ENCODE measurements around the gene CDH2.

The CDH2 gene

DNA sequence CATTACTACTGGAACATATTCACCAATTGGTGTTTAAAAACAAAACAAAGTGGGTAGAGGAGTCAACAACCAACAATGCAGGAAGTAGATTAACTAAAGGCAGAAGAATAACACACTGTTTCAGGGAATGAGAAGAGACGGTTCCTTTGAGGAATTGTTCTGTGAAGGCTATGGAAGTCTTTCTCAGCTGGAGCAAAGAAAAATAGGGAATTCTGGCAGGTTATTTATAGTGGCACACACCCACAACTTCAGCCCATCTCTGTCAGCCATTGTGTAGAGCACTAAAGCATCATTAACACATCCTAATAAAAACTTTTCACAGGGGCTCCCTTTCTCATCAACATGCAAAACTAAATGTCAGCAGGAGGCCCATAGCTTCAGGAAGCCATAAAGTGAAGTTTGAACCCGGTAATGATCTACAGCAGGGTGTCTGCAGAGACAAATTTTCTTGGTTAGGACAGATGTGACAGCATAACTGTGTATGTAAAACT lies 113.6 kb downstream of the CDH2 start:
- Histone ChIP-seq H3K4me1 (ENCODE audit: control insufficient read depth in 1 of 2, insufficient read depth in 2 of 2, low read length in 2 of 2) (no peaks in the 10 kb centered on the region), H3K4me3 (ENCODE audit: low read depth in 1 of 2, low read length in 2 of 2) (no peak overlapping the region), H3K9me3 (ENCODE audit: control insufficient read depth in 1 of 2, low read length in 2 of 2) (no peaks in the 10 kb centered on the region), H3K36me3 (ENCODE audit: control insufficient read depth in 1 of 2, insufficient read depth in 2 of 2, low read length in 2 of 2) (no peaks in the 10 kb centered on the region), H3K27me3 (ENCODE audit: low read depth, low read length) (no peaks in the 10 kb centered on the region), H3K27ac (ENCODE audit: low read length) (no peak overlapping the region)

DNA sequence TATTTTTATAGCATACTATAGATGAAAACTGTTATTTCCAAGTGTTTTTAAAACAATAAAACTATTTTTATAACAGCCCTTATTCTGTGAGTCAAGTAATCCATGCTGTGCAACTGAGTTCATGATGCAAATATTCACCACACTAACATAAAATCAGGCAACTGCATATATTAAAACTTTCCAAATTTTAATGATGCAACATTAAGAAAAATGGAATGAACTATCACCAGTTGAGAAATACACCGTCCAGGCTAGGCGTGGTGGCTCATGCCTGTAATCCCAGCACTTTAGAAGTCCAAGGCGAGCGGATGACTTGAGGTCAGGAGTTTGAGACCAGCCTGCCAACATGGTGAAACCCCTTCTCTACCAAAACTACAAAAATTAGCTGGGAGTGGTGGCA lies 114.5 kb downstream of the CDH2 start:
- no peaks in the 10 kb centered on the region for H3K9me3 ChIP-seq (ENCODE audit: control insufficient read depth in 1 of 2, low read length in 2 of 2)
- H3K4me1 ChIP-seq (ENCODE audit: control insufficient read depth in 1 of 2, insufficient read depth in 2 of 2, low read length in 2 of 2) = no peaks in the 10 kb centered on the region
- no peak overlapping the region for H3K4me3 ChIP-seq (ENCODE audit: low read depth in 1 of 2, low read length in 2 of 2)
- no peak overlapping the region for H3K27ac ChIP-seq (ENCODE audit: low read length)
- no peaks in the 10 kb centered on the region for H3K36me3 ChIP-seq (ENCODE audit: control insufficient read depth in 1 of 2, insufficient read depth in 2 of 2, low read length in 2 of 2)
- H3K27me3 ChIP-seq (ENCODE audit: low read depth, low read length) = no peaks in the 10 kb centered on the region

DNA sequence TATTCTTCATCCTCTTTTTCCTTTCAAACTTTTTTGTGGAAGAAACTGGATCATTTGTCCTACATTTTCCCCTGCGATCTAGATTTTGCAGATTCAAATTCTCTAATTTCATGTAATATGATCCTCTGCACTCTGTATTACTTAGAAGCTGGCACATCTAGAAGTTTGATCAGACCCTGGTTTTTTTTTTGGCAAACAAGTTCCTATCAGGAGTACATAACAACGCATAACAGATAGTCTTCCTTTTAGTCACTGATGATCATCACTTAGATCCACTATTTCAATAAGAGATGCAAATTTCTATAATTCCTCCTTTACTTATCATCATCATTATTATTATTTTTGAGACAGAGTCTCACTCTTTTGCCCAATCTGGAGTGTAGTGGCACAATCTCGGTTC lies 117.1 kb downstream of the CDH2 start:
- no peaks in the 10 kb centered on the region for H3K9me3 ChIP-seq (ENCODE audit: control insufficient read depth in 1 of 2, low read length in 2 of 2)
- H3K27me3 ChIP-seq (ENCODE audit: low read depth, low read length) = no peaks in the 10 kb centered on the region
- H3K36me3 ChIP-seq (ENCODE audit: control insufficient read depth in 1 of 2, insufficient read depth in 2 of 2, low read length in 2 of 2) = no peaks in the 10 kb centered on the region
- H3K27ac ChIP-seq (ENCODE audit: low read length) = no peak overlapping the region
- no peak overlapping the region for H3K4me3 ChIP-seq (ENCODE audit: low read depth in 1 of 2, low read length in 2 of 2)
- no peaks in the 10 kb centered on the region for H3K4me1 ChIP-seq (ENCODE audit: control insufficient read depth in 1 of 2, insufficient read depth in 2 of 2, low read length in 2 of 2)

DNA sequence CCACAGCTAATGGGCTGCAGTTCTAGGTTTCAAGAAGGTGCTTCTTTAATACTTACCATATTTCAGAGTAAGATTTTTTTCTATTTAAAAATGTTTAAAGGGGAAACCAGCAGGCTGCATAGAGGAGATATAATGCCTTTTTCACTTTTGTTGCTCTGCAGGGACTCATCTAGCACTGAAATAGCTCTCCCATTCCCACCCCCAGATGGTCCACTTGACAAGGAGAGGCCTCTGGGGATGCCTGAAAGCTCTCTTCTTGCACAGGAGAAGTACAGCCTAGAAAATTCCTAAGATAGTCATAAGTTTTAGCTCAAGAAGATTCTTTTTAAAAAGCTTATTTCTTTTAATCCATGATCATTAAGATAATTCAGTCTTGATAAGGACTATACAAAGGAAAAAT lies 126.4 kb downstream of the CDH2 start:
- Histone ChIP-seq H3K36me3 (ENCODE audit: control insufficient read depth in 1 of 2, insufficient read depth in 2 of 2, low read length in 2 of 2) (no peaks in the 10 kb centered on the region), H3K27ac (ENCODE audit: low read length) (no peak overlapping the region), H3K4me3 (ENCODE audit: low read depth in 1 of 2, low read length in 2 of 2) (no peak overlapping the region), H3K9me3 (ENCODE audit: control insufficient read depth in 1 of 2, low read length in 2 of 2) (no peaks in the 10 kb centered on the region), H3K27me3 (ENCODE audit: low read depth, low read length) (no peaks in the 10 kb centered on the region), H3K4me1 (ENCODE audit: control insufficient read depth in 1 of 2, insufficient read depth in 2 of 2, low read length in 2 of 2) (no peaks in the 10 kb centered on the region)

DNA sequence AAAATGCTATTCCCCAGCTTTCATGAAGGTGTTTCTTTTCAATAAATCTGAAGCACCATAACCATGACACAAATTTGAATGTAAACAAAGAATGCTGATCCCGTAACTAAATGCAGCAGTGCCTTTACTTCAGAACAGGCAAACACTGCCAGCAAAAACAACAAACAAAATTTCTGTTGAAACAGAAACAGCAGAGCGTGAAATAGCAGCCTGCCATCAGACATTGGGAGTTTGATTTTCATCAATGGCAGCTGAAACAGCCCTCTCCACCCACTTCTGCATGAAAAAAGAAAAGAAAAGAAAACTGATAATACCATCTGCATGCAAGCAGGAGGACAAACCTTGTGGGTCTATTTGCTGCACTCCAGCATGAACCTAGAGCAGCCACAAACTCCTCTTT lies 128.3 kb downstream of the CDH2 start:
- H3K36me3 ChIP-seq (ENCODE audit: control insufficient read depth in 1 of 2, insufficient read depth in 2 of 2, low read length in 2 of 2) = no peaks in the 10 kb centered on the region
- no peaks in the 10 kb centered on the region for H3K27me3 ChIP-seq (ENCODE audit: low read depth, low read length)
- H3K4me1 ChIP-seq (ENCODE audit: control insufficient read depth in 1 of 2, insufficient read depth in 2 of 2, low read length in 2 of 2) = no peaks in the 10 kb centered on the region
- no peak overlapping the region for H3K4me3 ChIP-seq (ENCODE audit: low read depth in 1 of 2, low read length in 2 of 2)
- no peaks in the 10 kb centered on the region for H3K9me3 ChIP-seq (ENCODE audit: control insufficient read depth in 1 of 2, low read length in 2 of 2)
- no peak overlapping the region for H3K27ac ChIP-seq (ENCODE audit: low read length)

DNA sequence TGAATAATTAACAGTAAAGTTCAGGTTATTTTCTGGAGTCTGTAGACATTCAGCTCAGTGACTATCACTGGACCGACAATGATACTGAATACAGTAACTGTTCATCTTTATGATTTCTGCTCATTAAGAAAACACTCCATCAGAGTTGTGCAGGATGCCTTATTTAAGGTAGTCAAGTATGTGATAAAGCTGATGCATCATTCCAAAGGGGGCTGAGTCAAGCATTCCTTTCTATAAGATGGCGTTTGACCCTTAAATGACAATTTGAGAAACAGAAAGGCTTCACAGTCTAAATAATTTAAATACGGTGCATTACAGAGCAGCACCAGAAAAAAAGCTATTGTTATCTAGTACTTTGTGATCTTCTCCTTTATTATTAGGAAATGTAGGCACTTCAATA lies 131.1 kb downstream of the CDH2 start:
- H3K4me3 ChIP-seq (ENCODE audit: low read depth in 1 of 2, low read length in 2 of 2) = no peak overlapping the region
- no peaks in the 10 kb centered on the region for H3K27me3 ChIP-seq (ENCODE audit: low read depth, low read length)
- no peak overlapping the region for H3K27ac ChIP-seq (ENCODE audit: low read length)
- no peaks in the 10 kb centered on the region for H3K4me1 ChIP-seq (ENCODE audit: control insufficient read depth in 1 of 2, insufficient read depth in 2 of 2, low read length in 2 of 2)
- no peaks in the 10 kb centered on the region for H3K9me3 ChIP-seq (ENCODE audit: control insufficient read depth in 1 of 2, low read length in 2 of 2)
- H3K36me3 ChIP-seq (ENCODE audit: control insufficient read depth in 1 of 2, insufficient read depth in 2 of 2, low read length in 2 of 2) = no peaks in the 10 kb centered on the region

DNA sequence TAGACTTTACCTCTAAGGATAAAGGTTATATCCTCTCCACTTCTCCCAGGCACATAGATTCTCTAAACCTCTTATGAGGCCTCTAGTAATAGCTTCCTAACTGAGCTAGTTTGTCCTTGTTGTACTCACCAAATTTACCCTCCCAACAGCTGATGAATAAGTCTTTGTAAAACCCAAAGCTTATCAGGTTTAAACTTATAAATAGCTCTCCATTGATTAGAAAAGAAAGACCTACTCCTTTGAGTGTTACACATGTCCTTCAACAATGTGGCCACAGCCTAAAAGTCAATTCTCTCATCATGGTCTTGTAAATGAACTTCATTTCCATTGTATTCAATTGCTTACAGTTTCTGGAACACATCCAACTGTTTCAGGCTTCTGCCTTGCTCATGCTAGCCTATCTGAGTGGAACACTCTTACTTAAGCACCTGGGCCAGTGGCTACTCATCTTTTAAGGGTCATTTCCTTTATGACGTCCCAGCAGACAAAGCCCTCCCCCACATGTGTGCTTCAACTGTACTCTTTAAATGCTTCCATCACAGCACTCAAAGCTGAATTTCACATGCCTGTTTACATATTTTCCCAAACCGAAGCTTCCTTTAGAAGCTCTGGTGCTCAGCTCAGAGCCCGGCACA lies 131.6 kb downstream of the CDH2 start:
- Histone ChIP-seq H3K36me3 (ENCODE audit: control insufficient read depth in 1 of 2, insufficient read depth in 2 of 2, low read length in 2 of 2) (no peaks in the 10 kb centered on the region), H3K4me1 (ENCODE audit: control insufficient read depth in 1 of 2, insufficient read depth in 2 of 2, low read length in 2 of 2) (no peaks in the 10 kb centered on the region), H3K4me3 (ENCODE audit: low read depth in 1 of 2, low read length in 2 of 2) (no peak overlapping the region), H3K27ac (ENCODE audit: low read length) (no peak overlapping the region), H3K27me3 (ENCODE audit: low read depth, low read length) (no peaks in the 10 kb centered on the region), H3K9me3 (ENCODE audit: control insufficient read depth in 1 of 2, low read length in 2 of 2) (no peaks in the 10 kb centered on the region)

DNA sequence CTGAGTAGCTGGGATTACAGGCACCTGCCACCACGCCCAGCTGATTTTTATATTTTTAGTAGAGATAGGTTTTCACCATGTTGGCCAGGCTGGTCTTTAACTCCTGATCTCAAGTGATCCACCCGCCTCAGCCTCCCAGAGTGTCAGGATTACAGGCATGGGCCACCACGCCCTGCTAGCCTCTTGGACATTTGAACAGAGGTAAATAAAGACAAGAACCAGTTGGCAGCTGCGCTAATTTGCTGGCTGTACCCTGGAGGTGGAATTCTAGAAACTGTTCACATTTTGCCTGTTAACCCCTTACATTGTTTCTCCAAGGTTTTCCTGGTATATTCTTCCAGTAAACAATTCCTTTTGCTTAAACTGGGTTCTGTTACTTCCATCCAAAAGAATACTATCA lies 132.9 kb downstream of the CDH2 start:
- Histone ChIP-seq H3K4me1 (ENCODE audit: control insufficient read depth in 1 of 2, insufficient read depth in 2 of 2, low read length in 2 of 2) (no peaks in the 10 kb centered on the region), H3K36me3 (ENCODE audit: control insufficient read depth in 1 of 2, insufficient read depth in 2 of 2, low read length in 2 of 2) (no peaks in the 10 kb centered on the region), H3K27me3 (ENCODE audit: low read depth, low read length) (no peaks in the 10 kb centered on the region), H3K27ac (ENCODE audit: low read length) (no peak overlapping the region), H3K9me3 (ENCODE audit: control insufficient read depth in 1 of 2, low read length in 2 of 2) (no peaks in the 10 kb centered on the region), H3K4me3 (ENCODE audit: low read depth in 1 of 2, low read length in 2 of 2) (no peak overlapping the region)

DNA sequence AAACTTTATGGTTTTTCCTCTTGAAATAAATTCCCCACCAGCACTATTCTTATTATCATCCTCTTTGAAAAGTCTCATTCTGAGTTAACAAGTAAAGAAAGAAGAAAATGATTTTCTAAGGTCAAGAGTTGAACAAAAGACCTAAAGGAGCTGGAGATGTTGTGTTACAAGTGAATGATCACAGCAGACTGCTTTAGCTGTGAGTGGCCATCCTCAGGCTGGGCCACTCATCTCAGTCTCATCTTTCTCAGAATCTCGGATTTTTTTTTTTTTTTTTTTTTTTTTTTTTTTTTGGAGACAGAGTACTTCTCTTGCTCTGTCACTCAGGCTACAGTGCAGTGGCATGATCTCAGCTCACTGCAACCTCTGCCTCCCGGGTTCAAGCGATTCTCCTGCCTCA lies 133.3 kb downstream of the CDH2 start:
- no peaks in the 10 kb centered on the region for H3K4me1 ChIP-seq (ENCODE audit: control insufficient read depth in 1 of 2, insufficient read depth in 2 of 2, low read length in 2 of 2)
- H3K27ac ChIP-seq (ENCODE audit: low read length) = no peak overlapping the region
- no peak overlapping the region for H3K4me3 ChIP-seq (ENCODE audit: low read depth in 1 of 2, low read length in 2 of 2)
- no peaks in the 10 kb centered on the region for H3K36me3 ChIP-seq (ENCODE audit: control insufficient read depth in 1 of 2, insufficient read depth in 2 of 2, low read length in 2 of 2)
- no peaks in the 10 kb centered on the region for H3K27me3 ChIP-seq (ENCODE audit: low read depth, low read length)
- H3K9me3 ChIP-seq (ENCODE audit: control insufficient read depth in 1 of 2, low read length in 2 of 2) = no peaks in the 10 kb centered on the region

DNA sequence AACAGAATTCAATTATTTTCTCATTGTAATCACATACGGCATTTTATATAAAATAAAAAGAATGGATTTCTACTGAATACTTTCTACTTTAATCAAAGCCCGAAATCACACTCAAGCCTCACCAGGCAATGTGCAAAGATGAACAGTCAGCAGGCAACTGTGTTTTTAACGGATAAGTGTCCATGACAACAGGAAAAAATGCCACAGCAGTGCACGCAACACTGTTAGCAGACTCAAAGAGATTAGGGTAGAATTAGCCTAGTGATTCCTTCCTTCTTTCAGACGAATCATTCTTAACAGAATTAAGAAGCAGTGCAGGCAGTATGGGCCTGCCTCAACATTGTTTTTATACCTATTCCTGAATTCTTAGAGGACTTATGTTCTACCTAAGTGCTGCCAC lies 135.6 kb downstream of the CDH2 start:
- no peaks in the 10 kb centered on the region for H3K4me1 ChIP-seq (ENCODE audit: control insufficient read depth in 1 of 2, insufficient read depth in 2 of 2, low read length in 2 of 2)
- H3K4me3 ChIP-seq (ENCODE audit: low read depth in 1 of 2, low read length in 2 of 2) = no peak overlapping the region
- H3K27ac ChIP-seq (ENCODE audit: low read length) = no peak overlapping the region
- H3K27me3 ChIP-seq (ENCODE audit: low read depth, low read length) = no peaks in the 10 kb centered on the region
- no peaks in the 10 kb centered on the region for H3K9me3 ChIP-seq (ENCODE audit: control insufficient read depth in 1 of 2, low read length in 2 of 2)
- no peaks in the 10 kb centered on the region for H3K36me3 ChIP-seq (ENCODE audit: control insufficient read depth in 1 of 2, insufficient read depth in 2 of 2, low read length in 2 of 2)

DNA sequence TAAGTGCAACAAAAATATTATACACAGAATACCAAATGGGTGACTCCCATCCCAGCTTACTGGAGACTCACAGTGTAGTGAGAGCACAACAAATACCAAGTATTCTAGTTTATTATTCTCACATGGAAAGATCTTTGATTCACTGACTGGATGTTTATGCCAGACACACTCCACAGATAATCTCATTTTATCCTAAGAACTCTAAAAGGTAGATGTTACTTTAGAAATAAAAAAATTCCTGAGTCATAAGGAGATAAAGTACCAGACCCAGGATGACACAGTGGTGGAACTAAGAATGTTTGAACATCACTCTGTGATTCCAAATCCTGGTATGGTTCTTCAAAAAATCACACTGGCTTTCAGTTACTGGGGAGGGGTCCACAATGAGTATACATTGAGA lies 136.2 kb downstream of the CDH2 start:
- no peaks in the 10 kb centered on the region for H3K27me3 ChIP-seq (ENCODE audit: low read depth, low read length)
- H3K4me1 ChIP-seq (ENCODE audit: control insufficient read depth in 1 of 2, insufficient read depth in 2 of 2, low read length in 2 of 2) = no peaks in the 10 kb centered on the region
- no peak overlapping the region for H3K4me3 ChIP-seq (ENCODE audit: low read depth in 1 of 2, low read length in 2 of 2)
- H3K36me3 ChIP-seq (ENCODE audit: control insufficient read depth in 1 of 2, insufficient read depth in 2 of 2, low read length in 2 of 2) = no peaks in the 10 kb centered on the region
- H3K9me3 ChIP-seq (ENCODE audit: control insufficient read depth in 1 of 2, low read length in 2 of 2) = no peaks in the 10 kb centered on the region
- no peak overlapping the region for H3K27ac ChIP-seq (ENCODE audit: low read length)

DNA sequence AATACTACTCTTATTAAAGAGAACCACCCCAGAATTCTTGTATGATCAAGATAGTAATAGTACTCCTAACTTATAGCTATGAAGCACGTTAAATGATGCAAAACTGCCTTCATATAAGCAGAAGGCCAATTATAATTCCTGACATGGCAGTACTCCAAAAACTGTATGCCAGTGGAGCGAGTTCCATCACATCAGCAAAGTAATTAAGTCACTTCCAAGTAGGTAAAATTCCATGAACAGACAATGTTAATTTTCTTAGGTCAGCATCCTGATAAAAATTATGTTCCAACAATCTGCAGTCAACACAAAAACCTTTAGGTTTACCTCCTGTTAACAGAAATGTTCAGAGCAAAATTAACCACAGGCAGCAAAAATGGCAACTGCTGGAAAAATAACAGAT lies 136.7 kb downstream of the CDH2 start:
- Histone ChIP-seq H3K9me3 (ENCODE audit: control insufficient read depth in 1 of 2, low read length in 2 of 2) (no peaks in the 10 kb centered on the region), H3K27ac (ENCODE audit: low read length) (no peak overlapping the region), H3K27me3 (ENCODE audit: low read depth, low read length) (no peaks in the 10 kb centered on the region), H3K4me3 (ENCODE audit: low read depth in 1 of 2, low read length in 2 of 2) (no peak overlapping the region), H3K4me1 (ENCODE audit: control insufficient read depth in 1 of 2, insufficient read depth in 2 of 2, low read length in 2 of 2) (no peaks in the 10 kb centered on the region), H3K36me3 (ENCODE audit: control insufficient read depth in 1 of 2, insufficient read depth in 2 of 2, low read length in 2 of 2) (no peaks in the 10 kb centered on the region)

Data from muscle layer of duodenum (tissue), 2 donors.